H7 (cell line): ENCODE measurements around the gene CDCA5. TPM values are rescaled to one million over a fixed set of nuclear protein-coding genes. Genes with fewer than 3 reads are reported as not detected.

ENCODE experiments used
- DNase-seq: peaks from one replicate; pipeline ENCODE4 v3.0.0; 2012
- H3K27me3 ChIP-seq: 2 replicates; pipeline ENCODE4 v1.6.0; 2011; ENCODE audit warnings: mild to moderate bottlenecking, low read length; ENCODE audit not compliant: control insufficient read depth, insufficient read depth
- H3K36me3 ChIP-seq: replicated peaks from 2 replicates; pipeline ENCODE4 v1.5.1; 2011; ENCODE audit warnings: low read length; ENCODE audit not compliant: control insufficient read depth, insufficient read depth
- H3K4me3 ChIP-seq: 2 replicates; pipeline ENCODE4 v1.5.1; 2011; ENCODE audit warnings: low read depth, mild to moderate bottlenecking, control low read depth, low read length, moderate library complexity; ENCODE audit not compliant: insufficient read depth
- total RNA-seq: library from RNA; depleted of rRNA; stranded (reverse); fragments of >200 nt; shearing (Covaris generic); gene quantifications from 2 replicates; pipeline ENCODE4 v1.2.3, GENCODE V29; 2014

CDCA5 gene
- total RNA-seq, 1 experiment from 2014 or later = 83.8 TPM

- H3K4me3 ChIP-seq = no peak overlapping the region
- H3K27me3 ChIP-seq = no peaks in the 10 kb centered on the region
- DNase-seq = no peak
- peaks cover 39% of the 10 kb centered on the region for H3K36me3 ChIP-seq
Observed at GRCh38 chr11:65078786-65079342, 5.0 kb downstream of the CDCA5 start.

DNA sequence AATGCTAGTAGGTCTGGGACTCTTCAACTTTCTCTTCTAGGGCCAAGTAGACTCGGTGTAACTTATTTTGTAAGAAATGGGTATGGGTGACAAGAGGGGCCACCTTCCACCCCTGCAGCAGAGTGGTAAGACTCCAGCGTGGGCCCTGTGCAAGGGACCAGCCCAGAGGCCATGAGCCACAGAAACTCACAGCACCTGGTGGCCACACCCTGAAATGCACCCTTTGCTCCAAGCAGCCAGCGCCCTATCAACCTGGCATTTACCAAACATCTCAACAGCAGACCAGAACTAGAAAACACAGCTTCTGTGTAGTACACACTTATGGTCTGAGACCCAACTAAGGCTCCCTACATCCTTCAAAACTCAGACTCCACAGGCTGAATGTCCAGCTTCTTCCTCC, 5.7 kb downstream of the CDCA5 start:
- peak; percentile 85 for DNase-seq
- H3K27me3 ChIP-seq = no peaks in the 10 kb centered on the region
- H3K4me3 ChIP-seq = no peak overlapping the region
- H3K36me3 ChIP-seq = peaks cover 39% of the 10 kb centered on the region

DNA sequence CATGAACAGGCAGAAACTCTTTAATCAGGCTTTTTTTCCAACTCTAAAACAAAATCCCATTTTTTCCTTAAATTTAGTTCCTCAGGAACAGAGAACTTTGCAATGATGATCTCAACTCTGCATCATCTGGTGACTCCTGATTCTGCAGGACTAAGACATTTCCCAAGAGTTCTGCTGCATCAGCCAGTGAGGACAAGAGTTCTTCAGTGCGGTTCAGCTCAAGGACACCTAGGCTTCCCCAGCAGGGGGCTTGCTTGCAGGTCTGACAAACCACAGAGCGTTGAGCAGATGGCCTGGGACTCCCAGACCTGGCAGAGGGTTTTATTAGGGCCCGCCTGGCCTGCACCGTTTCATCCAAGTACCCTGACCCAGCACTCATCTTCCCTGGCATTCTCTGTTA, 6.4 kb downstream of the CDCA5 start:
- DNase-seq = no peak
- Histone ChIP-seq H3K27me3 (no peaks in the 10 kb centered on the region), H3K4me3 (no peak overlapping the region), H3K36me3 (peaks cover 39% of the 10 kb centered on the region)

DNA sequence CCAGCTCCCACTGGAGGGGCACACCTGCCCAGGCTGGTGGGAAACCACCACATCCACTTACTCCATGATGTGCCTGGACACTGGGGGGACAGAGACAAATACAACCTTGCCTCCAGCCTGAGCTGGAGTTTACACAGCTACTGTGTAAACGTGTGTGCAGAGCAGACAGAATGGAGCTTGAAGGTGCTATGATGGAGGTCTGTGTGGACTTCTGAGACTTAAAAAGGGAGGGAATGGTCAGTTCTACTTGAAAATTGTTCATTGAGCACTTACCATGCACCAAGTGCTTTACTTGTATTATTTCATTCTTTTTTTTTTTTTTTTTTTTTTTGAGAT, 11.2 kb downstream of the CDCA5 start:
- DNase-seq = no peak
- peaks cover 10% of the 10 kb centered on the region for H3K36me3 ChIP-seq
- no peaks in the 10 kb centered on the region for H3K27me3 ChIP-seq
- H3K4me3 ChIP-seq = no peak overlapping the region

DNA sequence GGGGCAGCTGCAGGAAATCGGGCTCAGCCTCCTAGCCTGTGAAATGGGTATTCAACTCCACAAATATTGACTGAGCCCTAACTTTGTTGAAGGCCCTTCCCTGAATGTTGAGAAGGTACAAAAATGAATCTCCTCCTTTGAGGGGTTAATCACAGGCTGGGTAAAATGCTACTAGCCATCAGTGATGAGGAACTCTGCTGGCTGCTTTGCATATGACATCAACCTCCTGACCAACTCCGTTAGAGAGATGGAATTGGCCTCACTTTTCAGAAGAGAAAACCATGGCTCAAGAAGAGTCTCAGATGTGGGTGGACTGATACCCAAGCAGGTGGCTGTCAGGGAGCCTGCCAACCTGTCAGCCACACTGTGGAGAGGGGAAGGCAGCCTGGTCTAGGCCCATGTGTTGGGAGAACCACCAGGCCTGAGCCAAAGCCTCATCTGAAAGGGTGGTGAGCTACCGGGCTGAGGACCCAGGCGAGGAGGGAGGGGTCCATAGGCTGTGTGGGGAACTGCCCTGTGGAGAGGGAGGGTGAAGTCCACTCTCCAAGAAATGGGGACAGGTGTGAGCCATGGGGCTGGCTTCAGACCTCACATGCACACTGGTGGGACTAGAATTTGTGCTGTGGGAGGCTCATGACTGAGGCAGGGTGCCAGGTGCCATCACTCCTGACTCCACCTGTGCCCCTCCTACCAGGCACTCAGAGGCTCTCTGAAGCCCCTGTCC, 11.8 kb downstream of the CDCA5 start:
- no peaks in the 10 kb centered on the region for H3K27me3 ChIP-seq
- DNase-seq = peak; percentile 29
- H3K36me3 ChIP-seq = peaks cover 5% of the 10 kb centered on the region; the same call in 1 of the 2 replicates
- H3K4me3 ChIP-seq = no peak overlapping the region

DNA sequence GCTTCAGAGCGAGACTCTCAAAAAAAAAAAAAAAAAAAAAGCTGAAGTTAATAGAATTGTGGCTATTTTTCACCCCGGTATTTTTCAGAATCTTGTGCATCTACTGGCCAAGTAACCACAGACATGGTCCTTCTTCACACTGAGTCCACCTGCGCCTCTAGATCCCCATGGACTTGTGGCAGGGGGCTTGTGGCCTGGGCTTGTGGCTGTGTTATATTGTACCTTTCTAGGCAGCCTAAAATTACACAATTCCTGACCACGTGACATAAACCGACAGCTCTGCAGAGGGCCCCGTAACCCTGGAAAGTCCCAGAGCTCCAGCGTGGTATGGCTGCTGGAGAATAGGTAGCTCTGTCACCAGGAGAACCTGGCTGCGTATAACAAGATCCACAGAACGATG, 14.6 kb downstream of the CDCA5 start:
- DNase-seq = no peak
- Histone ChIP-seq H3K36me3 (no peaks in the 10 kb centered on the region), H3K27me3 (no peaks in the 10 kb centered on the region), H3K4me3 (no peak overlapping the region)

GRCh38 chr11:65067446-65067845, 16.4 kb downstream of the CDCA5 start:
- H3K27me3 ChIP-seq = no peaks in the 10 kb centered on the region

GRCh38 chr11:65066805-65067291, 17.0 kb downstream of the CDCA5 start:
- H3K4me3 ChIP-seq = no peak overlapping the region
- no peaks in the 10 kb centered on the region for H3K36me3 ChIP-seq
- H3K27me3 ChIP-seq = no peaks in the 10 kb centered on the region
- peak; percentile 92 for DNase-seq

More at GRCh38 chr11:65067446-65067845, 16.4 kb downstream of the CDCA5 start:
- Histone ChIP-seq H3K4me3 (no peak overlapping the region), H3K36me3 (no peaks in the 10 kb centered on the region)
- DNase-seq = peak; percentile 60

GRCh38 chr11:65066315-65066714, 17.5 kb downstream of the CDCA5 start:
- Histone ChIP-seq H3K36me3 (no peaks in the 10 kb centered on the region), H3K4me3 (no peak overlapping the region), H3K27me3 (no peaks in the 10 kb centered on the region)
- DNase-seq = peak; percentile 74

GRCh38 chr11:65065851-65066250, 18.0 kb downstream of the CDCA5 start:
- no peaks in the 10 kb centered on the region for H3K36me3 ChIP-seq
- H3K4me3 ChIP-seq = no peak overlapping the region
- DNase-seq = no peak
- no peaks in the 10 kb centered on the region for H3K27me3 ChIP-seq

DNA sequence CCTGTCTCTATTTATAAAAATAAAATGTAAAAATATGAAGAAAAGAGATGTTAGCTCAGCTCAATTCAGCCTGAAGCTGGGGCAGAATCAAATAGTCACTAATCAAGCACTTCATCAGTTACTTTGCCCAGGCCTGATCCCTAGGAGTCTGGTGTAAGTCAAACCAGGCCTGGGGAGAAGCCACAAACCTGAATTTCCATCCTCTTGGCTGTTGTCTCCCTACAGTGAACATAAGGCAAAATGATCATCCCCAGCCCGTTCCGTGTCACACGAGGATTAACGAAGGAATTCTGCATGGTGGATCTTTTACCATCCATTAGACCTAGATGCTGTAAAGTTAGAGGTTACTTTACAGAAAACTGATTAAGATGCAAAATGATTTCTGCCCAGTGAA, 19.0 kb downstream of the CDCA5 start:
- no peak for DNase-seq
- Histone ChIP-seq H3K27me3 (no peaks in the 10 kb centered on the region), H3K36me3 (no peaks in the 10 kb centered on the region)

GRCh38 chr11:65063532-65063931, 20.3 kb downstream of the CDCA5 start:
- Histone ChIP-seq H3K4me3 (no peak overlapping the region), H3K27me3 (no peaks in the 10 kb centered on the region), H3K36me3 (no peaks in the 10 kb centered on the region)
- DNase-seq = no peak

More for the DNA sequence above, 19.0 kb downstream of the CDCA5 start:
- H3K4me3 ChIP-seq = no peak overlapping the region

DNA sequence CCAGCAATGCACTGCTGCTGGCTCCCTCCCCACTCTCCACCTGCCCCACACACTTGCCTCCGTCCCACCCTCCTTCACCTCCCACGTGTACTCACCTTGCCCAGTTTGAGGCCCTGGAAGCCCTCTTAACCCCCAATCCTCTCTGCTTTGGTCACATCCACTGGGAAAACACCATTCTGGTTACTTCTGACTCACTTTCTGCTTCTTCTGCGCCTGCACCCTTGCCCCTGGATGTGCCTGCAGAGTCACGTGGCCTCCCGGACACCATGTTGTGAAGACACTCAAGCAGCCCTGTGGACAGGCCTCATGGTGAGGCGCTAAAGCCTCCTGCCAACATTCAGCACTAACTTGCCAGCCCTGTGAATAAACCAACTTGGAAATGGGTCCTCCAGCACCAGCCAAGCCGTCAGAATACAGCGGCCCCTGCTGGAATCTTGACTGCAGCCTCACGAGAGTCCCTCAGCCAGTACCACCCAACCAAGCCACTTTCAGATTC, 22.9 kb downstream of the CDCA5 start:
- peak; percentile 87 for DNase-seq
- no peak overlapping the region for H3K4me3 ChIP-seq
- H3K27me3 ChIP-seq = no peaks in the 10 kb centered on the region
- H3K36me3 ChIP-seq = no peaks in the 10 kb centered on the region

DNA sequence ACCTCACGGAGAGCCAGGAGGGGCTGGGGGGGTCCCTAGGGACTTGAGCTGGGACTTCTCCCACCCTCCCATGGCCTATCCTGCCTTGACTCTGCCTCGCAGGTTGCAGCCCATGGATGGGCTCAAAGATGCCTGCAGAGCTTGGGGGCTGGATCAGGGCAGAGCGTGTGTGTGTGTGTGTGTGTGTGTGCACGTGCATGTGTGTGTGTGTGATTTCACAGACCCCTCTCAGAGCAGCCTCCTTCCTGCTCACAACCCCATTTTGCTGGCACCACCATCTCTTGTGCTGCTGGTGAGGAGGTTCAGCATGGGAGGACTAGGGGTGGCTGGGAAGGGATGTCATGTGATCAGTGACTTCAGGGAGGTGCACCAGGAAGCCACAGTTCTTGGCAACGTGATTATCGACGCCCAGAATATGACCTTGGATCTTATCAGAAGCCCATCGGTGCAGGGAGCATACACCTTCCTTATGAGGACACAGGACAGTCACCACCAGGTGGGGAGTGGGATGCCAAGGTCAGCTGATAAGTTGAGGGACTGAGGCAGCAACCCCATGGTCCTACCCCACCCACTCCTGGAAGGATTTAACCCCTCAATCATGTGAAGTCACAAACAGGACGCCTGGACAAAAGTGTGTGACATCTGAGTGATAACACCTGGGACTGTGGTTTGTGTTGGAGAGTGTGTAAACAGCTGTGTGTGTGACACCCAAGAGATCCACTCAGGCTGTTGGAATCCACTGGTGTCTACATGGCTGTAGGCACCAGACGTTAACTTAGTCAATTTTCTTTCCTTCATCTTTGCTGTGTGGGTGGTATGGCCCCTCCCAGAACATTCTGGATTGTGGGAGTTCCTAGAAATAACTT, 23.6 kb downstream of the CDCA5 start:
- no peaks in the 10 kb centered on the region for H3K36me3 ChIP-seq
- no peaks in the 10 kb centered on the region for H3K27me3 ChIP-seq
- no peak for DNase-seq
- no peak overlapping the region for H3K4me3 ChIP-seq

- DNase-seq = no peak
- Histone ChIP-seq H3K27me3 (no peaks in the 10 kb centered on the region), H3K36me3 (no peaks in the 10 kb centered on the region), H3K4me3 (no peak overlapping the region)
Observed at GRCh38 chr11:65059523-65059922, 24.3 kb downstream of the CDCA5 start.
